ENCODE data around the gene LRMDA.

GRCh38 chr10:75511011-75511410 is 79.6 kb downstream of the LRMDA start:
- TF ChIP-seq POLR2A (IDR thresholded peaks at IDR 0.05) (no peak), CTCF (IDR thresholded peaks at IDR 0.05) (no peak)
